Measurements from ENCODE around the gene SLC6A18. TPM values are rescaled to one million over a fixed set of nuclear protein-coding genes. Genes with fewer than 3 reads are reported as not detected.
"Not testable (repeated sequence)": the region's sequence is repeated elsewhere in the genome, so short reads cannot be mapped to it uniquely, and the experiment has no call there.

The SLC6A18 gene
- total RNA-seq, 1 donor from 2014 or later = not detected

DNA sequence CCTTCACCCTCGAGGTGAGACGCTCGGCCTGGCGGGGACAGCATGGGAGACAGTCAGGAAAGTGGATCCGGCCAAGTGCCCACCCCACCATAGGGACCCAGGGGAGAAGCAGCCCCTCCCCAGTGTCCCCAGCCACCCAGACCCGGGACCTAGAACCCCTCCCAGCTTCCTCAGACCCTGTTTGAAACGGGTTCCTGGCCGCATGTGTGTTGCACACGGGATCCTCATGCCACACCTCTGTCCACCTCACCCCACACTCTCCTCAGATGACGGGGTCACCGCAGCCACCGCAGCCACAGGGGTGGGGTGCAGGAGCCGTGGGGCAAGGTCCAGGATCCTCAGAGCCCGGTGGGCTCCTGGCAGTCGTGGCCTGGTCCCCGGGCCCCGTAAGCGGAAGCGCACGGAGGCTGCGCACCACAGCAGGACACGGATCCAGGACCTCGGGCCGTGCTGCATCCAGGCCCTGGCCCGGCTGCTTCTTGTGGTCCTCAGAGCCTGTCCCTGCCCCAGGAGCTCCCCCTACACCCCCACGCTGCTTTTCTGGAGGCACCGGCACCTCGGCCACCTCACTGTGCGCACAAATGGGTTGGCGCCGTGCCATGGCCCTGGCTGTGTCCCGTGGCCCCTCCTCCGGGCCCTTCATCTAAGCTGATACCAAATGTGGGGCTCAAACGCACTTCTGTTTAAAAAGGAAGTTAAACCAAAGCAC lies 54.4 kb downstream of the SLC6A18 start:
- TF ChIP-seq, protein P1, sequence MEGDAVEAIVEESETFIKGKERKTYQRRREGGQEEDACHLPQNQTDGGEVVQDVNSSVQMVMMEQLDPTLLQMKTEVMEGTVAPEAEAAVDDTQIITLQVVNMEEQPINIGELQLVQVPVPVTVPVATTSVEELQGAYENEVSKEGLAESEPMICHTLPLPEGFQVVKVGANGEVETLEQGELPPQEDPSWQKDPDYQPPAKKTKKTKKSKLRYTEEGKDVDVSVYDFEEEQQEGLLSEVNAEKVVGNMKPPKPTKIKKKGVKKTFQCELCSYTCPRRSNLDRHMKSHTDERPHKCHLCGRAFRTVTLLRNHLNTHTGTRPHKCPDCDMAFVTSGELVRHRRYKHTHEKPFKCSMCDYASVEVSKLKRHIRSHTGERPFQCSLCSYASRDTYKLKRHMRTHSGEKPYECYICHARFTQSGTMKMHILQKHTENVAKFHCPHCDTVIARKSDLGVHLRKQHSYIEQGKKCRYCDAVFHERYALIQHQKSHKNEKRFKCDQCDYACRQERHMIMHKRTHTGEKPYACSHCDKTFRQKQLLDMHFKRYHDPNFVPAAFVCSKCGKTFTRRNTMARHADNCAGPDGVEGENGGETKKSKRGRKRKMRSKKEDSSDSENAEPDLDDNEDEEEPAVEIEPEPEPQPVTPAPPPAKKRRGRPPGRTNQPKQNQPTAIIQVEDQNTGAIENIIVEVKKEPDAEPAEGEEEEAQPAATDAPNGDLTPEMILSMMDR (IDR thresholded peaks at IDR 0.05; ENCODE audit: unreplicated experiment) = no peak
- Mint-ChIP-seq H3K4me3 (ENCODE audit: low read depth) (no peak overlapping the region), H3K27me3 (no peaks in the 10 kb centered on the region), H3K27ac (no peak overlapping the region), H3K36me3 (ENCODE audit: insufficient read depth) (no peaks in the 10 kb centered on the region), H3K4me1 (ENCODE audit: low read depth) (no peaks in the 10 kb centered on the region), H3K9me3 (ENCODE audit: low read depth) (no peaks in the 10 kb centered on the region)
- DNase-seq (ENCODE audit: low spot score, unreplicated experiment) = no peak

DNA sequence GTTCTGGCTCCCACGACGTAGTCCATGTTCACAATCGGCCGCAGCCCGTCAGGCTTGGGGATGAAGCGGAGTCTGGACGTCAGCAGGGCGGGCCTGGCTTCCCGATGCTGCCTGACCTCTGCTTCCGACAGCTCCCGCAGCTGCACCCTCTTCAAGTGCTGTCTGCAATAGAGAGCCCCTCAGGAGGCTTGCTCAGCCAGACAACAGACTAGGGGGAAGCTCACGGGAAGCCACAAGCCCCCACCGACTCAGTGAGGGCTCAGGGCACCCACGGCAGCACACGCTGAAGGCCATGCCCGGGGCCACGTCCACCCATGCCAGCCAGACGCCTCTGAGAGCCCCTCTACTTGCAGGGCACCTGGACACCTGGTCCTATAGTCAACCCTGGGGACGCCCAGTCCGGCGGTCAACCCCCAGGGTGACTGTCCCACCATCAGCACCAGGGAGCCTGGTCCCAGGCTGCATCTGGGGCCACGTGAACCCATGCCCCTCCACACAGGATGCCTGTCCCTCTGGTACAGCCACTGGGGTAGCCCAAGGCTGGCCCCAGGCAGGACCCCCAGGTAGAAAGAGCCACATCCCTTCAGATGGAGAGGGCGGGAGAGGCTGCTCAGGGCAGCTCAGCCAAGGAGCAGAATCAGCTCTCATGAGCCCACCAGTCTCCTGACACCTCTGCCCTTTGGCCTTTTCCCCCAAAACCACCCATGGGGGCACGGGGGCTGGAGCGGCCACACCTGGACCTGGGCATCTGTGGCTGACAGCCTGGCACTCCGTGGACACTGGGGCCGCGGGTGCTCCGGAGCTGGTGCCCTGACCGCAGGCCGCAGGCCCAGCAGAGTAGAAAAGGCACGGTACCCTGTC lies 55.2 kb downstream of the SLC6A18 start:
- Mint-ChIP-seq H3K27me3 (no peaks in the 10 kb centered on the region), H3K36me3 (ENCODE audit: insufficient read depth) (no peaks in the 10 kb centered on the region), H3K9me3 (ENCODE audit: low read depth) (no peaks in the 10 kb centered on the region), H3K4me1 (ENCODE audit: low read depth) (no peaks in the 10 kb centered on the region), H3K27ac (no peak overlapping the region), H3K4me3 (ENCODE audit: low read depth) (no peak overlapping the region)
- no peak for DNase-seq (ENCODE audit: low spot score, unreplicated experiment)
- TF ChIP-seq, protein P1 (IDR thresholded peaks at IDR 0.05; ENCODE audit: unreplicated experiment) = no peak

DNA sequence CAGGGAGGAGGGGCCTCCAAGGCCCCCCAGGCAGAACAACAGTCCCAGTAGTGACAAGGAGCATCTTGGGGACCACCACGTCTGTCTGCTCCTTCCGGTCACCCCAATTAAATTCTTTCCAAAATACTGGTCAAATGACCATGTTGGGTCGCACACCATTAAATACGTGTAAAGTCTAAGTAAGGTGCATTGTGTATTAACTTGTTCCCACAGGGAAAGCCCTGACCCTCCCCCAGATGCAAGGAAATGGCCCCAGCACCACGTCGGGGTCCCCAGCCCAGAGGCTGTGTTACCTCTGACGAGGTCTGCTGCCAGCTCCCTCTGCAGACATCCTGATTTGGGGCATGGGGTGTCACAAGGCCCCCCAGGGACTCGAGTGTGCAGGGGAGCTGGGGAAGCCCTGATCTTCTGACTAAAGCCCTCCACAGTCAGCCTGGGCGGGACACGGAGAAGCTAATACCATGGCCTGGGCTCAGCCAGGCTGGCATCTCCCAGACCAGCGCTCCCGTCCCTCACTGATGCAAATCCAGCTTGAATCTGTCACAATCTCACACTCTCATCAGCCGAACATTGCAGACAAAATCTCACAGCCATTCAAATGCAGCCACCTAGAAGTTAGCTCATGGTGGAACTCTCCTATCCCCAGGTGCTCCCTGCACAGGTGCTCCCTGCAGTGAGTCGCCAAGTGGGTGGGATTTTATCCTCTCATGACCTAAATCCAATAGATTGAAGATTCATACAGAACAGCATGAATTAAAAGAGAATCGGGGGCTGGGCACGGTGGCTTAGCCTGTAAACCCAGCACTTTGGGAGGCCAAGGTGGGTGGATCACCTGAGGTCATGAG lies 56.1 kb downstream of the SLC6A18 start:
- no peaks in the 10 kb centered on the region for H3K9me3 Mint-ChIP-seq (ENCODE audit: low read depth)
- H3K4me3 Mint-ChIP-seq (ENCODE audit: low read depth) = no peak overlapping the region
- H3K4me1 Mint-ChIP-seq (ENCODE audit: low read depth) = no peaks in the 10 kb centered on the region
- no peak for DNase-seq (ENCODE audit: low spot score, unreplicated experiment)
- TF ChIP-seq, protein P1 (IDR thresholded peaks at IDR 0.05; ENCODE audit: unreplicated experiment) = no peak
- H3K36me3 Mint-ChIP-seq (ENCODE audit: insufficient read depth) = no peaks in the 10 kb centered on the region
- no peak overlapping the region for H3K27ac Mint-ChIP-seq
- no peaks in the 10 kb centered on the region for H3K27me3 Mint-ChIP-seq

DNA sequence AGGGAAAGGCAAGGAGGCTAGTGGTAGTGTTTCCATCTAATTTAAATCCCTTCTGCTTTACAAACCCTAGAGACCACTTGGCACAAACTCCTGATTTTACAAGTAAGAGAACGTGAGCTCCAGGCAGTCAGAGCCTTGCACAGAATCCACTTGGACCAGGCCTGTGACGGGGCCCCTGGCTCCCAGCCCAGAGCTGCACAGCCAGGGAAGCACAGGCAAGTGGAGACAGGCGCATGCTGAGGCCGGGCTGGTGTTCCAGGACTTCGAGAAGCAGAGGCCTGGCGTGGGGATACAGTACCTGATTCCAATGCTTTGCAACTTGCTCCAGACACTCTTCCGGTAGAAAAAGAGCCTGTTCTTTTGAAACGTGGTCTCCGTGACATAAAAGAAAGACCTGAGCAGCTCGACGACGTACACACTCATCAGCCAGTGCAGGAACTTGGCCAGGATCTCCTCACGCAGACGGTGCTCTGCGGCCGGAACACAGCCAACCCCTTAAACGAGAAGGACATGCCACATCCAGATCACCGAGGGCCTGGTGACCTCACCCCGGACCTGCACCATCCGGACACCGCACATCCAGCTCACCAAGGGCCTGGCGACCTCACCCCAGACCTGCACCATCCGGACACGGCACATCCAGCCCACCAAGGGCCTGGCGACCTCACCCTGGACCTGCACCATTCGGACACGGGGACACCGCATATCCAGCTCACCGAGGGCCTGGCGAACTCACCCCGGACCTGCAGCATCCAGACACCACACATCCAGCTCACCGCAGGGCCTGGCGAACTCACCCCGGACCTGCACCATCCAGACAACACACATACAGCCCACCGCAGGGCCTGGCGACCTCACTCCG lies 57.2 kb downstream of the SLC6A18 start:
- no peak for DNase-seq (ENCODE audit: low spot score, unreplicated experiment)
- H3K4me1 Mint-ChIP-seq (ENCODE audit: low read depth) = no peaks in the 10 kb centered on the region

DNA sequence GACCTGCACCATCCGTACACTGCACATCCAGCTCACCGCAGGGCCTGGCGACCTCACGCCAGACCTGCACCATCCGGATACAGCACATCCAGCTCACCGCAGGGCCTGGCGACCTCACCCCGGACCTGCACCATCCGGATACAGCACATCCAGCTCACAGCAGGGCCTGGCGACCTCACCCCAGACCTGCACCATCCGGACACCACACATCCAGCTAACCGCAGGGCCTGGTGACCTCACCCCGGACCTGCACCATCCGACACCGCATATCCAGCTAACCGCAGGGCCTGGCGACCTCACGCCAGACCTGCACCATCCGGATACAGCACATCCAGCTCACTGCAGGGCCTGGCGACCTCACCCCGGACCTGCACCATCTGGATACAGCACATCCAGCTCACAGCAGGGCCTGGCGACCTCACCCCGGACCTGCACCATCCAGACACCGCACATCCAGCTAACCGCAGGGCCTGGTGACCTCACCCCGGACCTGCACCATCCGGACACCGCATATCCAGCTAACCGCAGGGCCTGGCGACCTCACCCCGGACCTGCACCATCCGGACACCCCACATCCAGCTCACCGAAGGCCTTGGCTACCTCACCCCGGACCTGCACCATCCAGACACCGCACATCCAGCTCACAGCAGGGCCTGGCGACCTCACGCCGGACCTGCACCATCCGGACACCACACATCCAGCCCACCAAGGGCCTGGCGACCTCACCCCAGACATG lies 58.0 kb downstream of the SLC6A18 start:
- not testable (repeated sequence) for H3K4me1 Mint-ChIP-seq (ENCODE audit: low read depth); H3K36me3 Mint-ChIP-seq (ENCODE audit: insufficient read depth); H3K27me3 Mint-ChIP-seq; H3K4me3 Mint-ChIP-seq (ENCODE audit: low read depth); DNase-seq (ENCODE audit: low spot score, unreplicated experiment); H3K9me3 Mint-ChIP-seq (ENCODE audit: low read depth); H3K27ac Mint-ChIP-seq

More for the DNA sequence above, 57.2 kb downstream of the SLC6A18 start:
- H3K27me3 Mint-ChIP-seq = no peaks in the 10 kb centered on the region
- no peak overlapping the region for H3K4me3 Mint-ChIP-seq (ENCODE audit: low read depth)
- H3K27ac Mint-ChIP-seq = no peak overlapping the region
- H3K9me3 Mint-ChIP-seq (ENCODE audit: low read depth) = no peaks in the 10 kb centered on the region
- no peaks in the 10 kb centered on the region for H3K36me3 Mint-ChIP-seq (ENCODE audit: insufficient read depth)
- TF ChIP-seq, protein P1 (IDR thresholded peaks at IDR 0.05; ENCODE audit: unreplicated experiment) = no peak

DNA sequence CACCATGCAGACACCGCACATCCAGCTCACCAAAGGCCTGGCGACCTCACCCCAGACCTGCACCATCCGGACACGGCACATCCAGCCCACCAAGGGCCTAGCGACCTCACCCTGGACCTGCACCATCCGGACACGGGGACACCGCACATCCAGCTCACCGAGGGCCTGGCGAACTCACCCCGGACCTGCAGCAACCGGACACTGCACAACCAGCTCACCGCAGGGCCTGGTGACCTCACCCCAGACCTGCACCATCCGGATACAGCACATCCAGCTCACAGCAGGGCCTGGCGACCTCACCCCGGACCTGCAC lies 58.5 kb downstream of the SLC6A18 start:
- H3K4me3 Mint-ChIP-seq (ENCODE audit: low read depth); H3K27me3 Mint-ChIP-seq; H3K36me3 Mint-ChIP-seq (ENCODE audit: insufficient read depth); H3K9me3 Mint-ChIP-seq (ENCODE audit: low read depth); H3K27ac Mint-ChIP-seq; DNase-seq (ENCODE audit: low spot score, unreplicated experiment); H3K4me1 Mint-ChIP-seq (ENCODE audit: low read depth): not testable (repeated sequence)

DNA sequence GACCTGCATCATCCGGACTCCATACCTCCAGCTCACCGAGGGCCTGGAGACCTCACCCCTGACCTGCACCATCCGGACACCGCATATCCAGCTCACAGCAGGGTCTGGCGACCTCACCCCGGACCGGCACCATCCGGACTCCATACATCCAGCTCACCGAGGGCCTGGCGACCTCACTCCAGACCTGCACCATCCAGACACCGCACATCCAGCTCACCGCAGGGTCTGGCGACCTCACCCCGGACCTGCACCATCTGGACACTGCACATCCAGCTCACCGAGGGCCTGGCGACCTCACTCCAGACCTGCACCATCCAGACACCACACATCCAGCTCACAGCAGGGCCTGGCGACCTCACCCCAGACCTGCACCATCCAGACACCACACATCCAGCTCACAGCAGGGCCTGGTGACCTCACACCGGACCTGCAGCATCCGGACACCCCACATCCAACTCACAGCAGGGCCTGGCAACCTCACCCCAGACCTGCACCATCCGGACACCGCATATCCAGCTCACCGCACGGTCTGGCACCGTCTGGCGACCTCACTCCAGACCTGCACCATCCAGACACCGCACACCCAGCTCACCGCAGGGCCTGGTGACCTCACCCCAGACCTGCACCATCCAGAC lies 59.3 kb downstream of the SLC6A18 start:
- not testable (repeated sequence) for H3K4me3 Mint-ChIP-seq (ENCODE audit: low read depth); H3K4me1 Mint-ChIP-seq (ENCODE audit: low read depth); DNase-seq (ENCODE audit: low spot score, unreplicated experiment); H3K9me3 Mint-ChIP-seq (ENCODE audit: low read depth); H3K27me3 Mint-ChIP-seq; H3K27ac Mint-ChIP-seq; H3K36me3 Mint-ChIP-seq (ENCODE audit: insufficient read depth)
